ENCODE results near the gene PPCDC.

Gene PPCDC

GRCh38 chr15:75008629-75009326, 14.6 kb upstream of the PPCDC start:
- no peak for DNase-seq (ENCODE audit: low read depth in 2 of 2)

DNA sequence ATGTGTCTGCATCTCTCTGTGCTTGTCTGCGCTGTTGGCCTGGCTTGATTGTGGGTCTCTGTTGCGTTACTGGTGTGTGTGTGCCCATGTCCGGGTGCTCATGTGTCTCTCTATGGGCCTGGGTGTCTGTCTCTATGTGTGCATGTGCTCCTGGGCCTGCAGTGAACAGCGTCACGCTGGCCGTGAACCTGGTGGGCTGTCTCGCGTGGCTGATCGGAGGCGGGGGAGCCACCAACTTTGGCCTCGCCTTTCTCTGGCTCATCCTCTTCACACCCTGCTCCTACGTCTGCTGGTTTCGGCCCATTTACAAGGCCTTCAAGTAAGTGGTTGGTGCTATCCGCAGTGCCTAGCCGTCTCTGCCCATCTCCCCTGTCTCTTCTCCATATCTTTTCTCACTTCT, 7.0 kb upstream of the PPCDC start:
- no peak for DNase-seq (ENCODE audit: low read depth in 2 of 2)

DNA sequence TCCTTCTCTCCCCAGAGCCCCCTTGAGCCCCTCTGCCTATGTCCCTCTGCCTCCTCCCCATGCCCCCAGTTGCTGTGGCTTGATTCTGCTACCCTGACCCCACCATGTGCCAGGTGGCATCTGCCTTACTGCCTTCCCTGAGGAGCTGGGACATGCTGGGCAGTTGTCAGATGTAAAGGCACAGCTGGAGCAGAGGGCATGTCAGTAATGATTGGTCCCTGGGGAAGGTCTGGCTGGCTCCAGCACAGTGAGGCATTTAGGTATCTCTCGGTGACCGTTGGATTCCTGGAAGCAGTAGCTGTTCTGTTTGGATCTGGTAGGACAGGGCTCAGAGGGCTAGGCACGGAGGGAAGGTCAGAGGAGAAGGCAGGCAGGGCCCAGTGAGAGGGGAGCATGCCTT, 3.5 kb upstream of the PPCDC start:
- no peak for DNase-seq (ENCODE audit: low read depth in 2 of 2)

DNA sequence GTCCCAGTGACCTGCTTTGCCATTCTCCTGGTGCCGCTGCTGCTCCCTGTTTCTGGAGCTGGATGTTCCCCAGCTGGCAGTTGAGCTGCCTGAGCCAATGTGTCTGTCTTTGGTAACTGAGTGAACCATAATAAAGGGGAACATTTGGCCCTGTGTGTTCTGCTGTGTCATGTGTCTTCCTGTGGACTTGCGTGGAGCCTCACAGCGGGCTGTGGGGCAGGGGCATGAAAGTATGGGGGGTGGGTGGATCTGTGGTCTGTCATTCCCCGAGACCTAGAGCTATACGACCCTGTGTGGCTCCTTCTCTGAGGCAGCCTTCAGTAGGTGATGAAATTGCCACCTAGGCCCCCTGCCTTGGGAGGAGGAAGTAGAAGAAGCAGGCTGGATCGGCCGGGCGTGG, 2.0 kb upstream of the PPCDC start:
- no peak for DNase-seq (ENCODE audit: low read depth in 2 of 2)

GRCh38 chr15:75022783-75023180, 608 bp upstream of the PPCDC start:
- DNase-seq (ENCODE audit: low read depth in 2 of 2) = no peak

DNA sequence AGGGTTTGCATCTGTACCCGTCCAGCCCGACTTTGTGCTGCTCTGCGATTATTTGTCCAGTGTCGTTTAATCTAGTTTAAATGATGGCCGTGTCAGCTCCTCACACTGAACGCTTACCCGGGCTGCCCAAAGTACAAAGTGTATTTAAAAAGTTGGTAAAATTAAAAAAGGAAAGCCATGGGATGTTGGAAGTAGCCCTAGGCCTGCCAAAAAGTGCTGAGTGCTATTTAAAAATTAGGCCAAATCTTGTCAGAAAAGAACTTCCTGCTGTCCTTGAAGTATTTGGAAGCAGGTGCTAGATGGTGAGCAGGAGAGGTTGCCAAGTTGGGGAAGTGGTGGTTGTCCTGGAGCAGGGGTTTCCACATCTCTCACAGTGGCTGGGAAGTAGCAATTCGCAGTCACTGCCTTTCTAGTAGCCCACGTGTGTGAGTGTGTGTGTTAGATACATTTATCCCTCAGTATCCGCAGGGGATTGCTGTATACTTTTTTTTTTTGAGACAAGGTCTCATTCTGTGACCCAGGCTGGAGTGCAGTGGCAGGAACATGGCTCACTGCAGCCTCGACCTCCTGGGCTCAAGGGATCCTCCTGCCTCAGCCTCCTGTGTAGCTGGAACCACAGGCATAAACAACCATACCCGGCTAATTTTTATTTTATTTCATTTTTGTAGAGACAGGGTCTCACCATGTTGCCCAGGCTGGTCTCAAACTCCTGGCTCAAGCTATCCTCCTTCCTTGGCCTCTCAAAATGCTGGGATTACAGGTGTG, 664 bp downstream of the PPCDC start:
- no peak for DNase-seq (ENCODE audit: low read depth in 2 of 2)

- DNase-seq (ENCODE audit: low read depth in 2 of 2) = no peak
These were observed 1.7 kb downstream of the PPCDC start for GRCh38 chr15:75025107-75025506.

DNA sequence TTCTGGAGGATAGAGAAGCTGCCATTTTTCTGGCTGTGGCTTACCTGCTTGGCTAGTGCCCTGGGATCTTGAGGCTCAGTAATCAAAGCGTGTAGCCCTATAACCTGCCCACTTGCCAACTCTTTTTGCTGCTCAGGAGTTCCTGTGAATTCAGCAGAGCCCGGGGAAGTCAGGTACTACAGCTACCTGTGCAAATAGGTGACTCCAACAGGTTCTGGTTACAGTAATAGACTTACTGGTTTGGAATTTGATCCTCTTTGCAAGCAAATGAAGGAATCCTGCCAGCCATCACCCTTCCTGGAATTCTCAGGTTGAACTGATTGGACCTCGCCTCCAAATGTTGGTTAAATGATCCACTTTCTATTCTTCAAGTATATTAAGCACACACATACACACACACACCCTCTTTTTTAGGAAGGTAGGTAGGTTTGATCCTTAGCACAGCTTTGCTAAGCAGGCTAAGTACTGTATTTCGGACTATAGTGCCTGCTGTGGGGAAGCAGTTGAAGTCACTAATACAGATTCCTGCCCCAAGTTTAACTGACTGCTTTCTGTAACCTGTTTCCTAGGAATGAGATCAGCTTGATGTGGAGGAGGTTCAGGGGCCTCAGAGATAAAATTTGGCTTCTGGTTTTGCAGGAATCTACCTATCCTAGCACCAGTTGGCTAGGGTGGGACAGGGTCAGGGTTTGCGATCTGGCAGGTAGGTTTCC, 2.3 kb downstream of the PPCDC start:
- no peak for DNase-seq (ENCODE audit: low read depth in 2 of 2)

DNA sequence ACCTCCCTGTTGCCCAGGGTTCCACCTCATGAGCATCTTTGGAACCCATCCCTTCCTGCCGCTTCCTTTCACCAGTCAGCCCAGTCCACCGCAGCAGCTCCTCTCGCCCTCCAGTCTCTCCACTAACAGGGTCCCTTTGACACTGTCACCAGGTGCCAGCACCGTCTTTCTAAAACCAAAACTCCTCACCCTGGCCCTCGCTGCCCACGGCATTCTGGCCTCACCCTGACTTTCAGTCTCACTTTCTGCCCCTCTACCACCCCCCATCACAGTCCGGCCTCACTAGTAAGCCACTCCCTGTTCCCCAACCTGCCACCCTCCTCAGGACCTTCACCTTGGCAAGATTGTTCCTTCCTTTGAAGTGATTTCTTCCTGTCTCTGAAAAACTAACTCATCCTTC, 4.2 kb downstream of the PPCDC start:
- no peak for DNase-seq (ENCODE audit: low read depth in 2 of 2)

- no peak for DNase-seq (ENCODE audit: low read depth in 2 of 2)
These were observed 5.6 kb downstream of the PPCDC start for GRCh38 chr15:75028991-75029377.

DNA sequence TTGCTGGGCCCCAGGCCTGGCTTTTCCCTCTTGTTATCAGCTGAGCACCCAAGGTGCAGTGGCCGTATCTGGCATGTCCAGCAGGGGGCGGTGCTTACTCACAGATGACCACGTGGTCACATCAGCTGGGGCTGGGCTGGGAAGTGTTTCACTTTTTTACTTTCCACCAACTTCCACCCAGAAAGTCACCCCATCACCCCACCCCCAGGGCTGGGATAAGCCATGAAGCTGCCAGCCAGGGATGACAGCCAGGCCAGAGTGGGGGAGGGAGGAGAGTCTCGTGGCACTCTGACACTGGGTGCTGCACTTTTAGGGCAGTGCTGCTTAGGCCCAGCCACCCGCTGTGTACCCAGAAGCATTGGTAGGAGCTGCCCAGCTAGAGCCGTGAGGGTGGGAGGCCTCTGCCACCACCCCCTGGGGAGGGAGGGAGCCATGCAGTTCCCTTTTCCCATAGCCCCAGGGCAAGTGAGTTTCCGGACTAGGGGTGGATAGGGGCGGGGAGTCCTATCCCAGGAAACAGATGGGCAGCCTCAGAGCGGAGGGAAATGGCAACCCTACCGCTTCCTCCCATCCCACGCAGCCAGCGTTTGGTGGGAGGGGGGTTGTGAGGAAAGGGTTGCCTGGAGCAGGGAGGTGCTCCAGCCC, 6.1 kb downstream of the PPCDC start:
- DNase-seq (ENCODE audit: low read depth in 2 of 2) = peak; percentile 70 to 89

GRCh38 chr15:75030023-75030413, 6.6 kb downstream of the PPCDC start:
- no peak for DNase-seq (ENCODE audit: low read depth in 2 of 2)

- no peak for DNase-seq (ENCODE audit: low read depth in 2 of 2)
These were observed 7.0 kb downstream of the PPCDC start for GRCh38 chr15:75030424-75030823.

DNA sequence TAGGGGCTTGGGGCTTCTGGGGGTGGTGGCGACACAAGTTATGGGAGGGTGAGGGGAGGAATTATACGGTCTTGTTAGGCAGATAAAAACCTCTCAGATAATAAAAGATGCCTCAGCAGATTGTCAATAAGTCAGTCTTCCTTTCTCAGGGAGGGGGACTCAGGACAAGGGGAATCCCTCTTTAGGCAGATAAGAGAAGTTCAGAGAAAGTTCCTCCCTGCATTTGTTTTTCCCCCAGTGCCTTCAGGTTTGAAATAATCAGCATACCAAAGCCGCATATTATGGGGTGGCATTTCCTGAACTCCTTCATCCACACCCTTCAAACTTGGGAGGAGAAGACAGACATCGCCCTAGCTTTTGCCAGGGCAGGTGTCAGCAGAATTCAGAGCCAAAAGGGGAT, 8.5 kb downstream of the PPCDC start:
- no peak for DNase-seq (ENCODE audit: low read depth in 2 of 2)

GRCh38 chr15:75032395-75032794, 9.0 kb downstream of the PPCDC start:
- DNase-seq (ENCODE audit: low read depth in 2 of 2) = no peak

- DNase-seq (ENCODE audit: low read depth in 2 of 2) = no peak
These were observed 10.4 kb downstream of the PPCDC start for GRCh38 chr15:75033809-75034208.

- no peak for DNase-seq (ENCODE audit: low read depth in 2 of 2)
These were observed 11.2 kb downstream of the PPCDC start for GRCh38 chr15:75034615-75035014.

DNA sequence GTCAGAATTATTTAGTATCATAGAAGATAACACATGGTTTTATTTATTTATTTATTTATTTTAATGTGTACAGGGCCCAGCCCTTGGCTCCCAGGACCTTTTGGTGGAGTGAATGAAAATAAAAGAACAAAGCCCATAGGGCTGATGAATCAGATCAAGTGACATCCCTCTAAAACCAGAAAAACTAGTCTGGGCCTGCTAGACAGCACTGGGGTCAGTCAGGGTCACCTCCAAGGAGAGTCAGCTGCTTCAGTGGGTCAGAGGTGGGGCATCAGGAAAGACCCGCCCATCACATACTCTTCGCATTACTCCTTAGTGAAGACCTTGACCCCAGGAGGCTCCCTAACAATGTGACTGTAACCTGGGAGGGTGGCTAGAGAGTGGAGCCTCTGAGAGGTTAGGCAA, 12.8 kb downstream of the PPCDC start:
- DNase-seq (ENCODE audit: low read depth in 2 of 2) = no peak

DNA sequence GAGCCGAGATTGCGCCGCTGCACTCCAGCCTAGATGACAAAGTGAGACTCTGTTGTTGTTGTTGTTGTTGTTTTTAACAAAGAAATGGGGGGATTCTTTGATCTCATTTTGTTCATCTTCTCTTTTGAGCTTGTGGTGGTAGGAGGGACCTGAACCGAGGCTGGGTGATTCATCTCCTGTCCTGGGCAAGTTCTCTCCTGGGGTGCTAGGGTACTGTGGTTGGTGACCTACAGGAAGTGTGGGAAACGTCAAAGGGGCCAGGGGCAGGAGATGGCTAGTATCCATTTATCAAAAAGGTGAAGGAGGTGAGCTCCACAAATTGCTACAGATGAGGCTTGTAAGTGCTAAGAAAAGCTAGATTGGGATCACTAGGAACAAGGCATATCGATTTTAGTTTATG, 14.3 kb downstream of the PPCDC start:
- no peak for DNase-seq (ENCODE audit: low read depth in 2 of 2)

DNA sequence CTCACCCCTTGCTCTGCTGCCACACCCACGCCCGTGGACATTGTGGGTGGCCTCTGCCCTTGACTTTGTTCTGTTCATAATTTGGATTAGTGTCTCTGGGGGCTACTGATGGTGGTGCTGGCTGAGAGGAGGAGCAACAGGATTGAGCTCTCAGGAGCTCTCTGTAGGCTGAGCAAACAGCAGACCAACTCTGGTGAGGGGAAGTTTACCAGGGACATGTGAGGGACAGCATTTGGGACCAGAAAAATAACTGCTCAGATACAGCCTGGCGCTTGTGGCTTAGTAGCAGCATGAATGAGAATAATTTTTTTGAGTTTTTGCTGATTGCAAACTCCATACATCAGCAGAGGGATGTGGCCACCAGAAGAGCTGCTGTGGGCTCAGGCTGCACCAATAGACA, 14.8 kb downstream of the PPCDC start:
- DNase-seq (ENCODE audit: low read depth in 2 of 2) = no peak

DNA sequence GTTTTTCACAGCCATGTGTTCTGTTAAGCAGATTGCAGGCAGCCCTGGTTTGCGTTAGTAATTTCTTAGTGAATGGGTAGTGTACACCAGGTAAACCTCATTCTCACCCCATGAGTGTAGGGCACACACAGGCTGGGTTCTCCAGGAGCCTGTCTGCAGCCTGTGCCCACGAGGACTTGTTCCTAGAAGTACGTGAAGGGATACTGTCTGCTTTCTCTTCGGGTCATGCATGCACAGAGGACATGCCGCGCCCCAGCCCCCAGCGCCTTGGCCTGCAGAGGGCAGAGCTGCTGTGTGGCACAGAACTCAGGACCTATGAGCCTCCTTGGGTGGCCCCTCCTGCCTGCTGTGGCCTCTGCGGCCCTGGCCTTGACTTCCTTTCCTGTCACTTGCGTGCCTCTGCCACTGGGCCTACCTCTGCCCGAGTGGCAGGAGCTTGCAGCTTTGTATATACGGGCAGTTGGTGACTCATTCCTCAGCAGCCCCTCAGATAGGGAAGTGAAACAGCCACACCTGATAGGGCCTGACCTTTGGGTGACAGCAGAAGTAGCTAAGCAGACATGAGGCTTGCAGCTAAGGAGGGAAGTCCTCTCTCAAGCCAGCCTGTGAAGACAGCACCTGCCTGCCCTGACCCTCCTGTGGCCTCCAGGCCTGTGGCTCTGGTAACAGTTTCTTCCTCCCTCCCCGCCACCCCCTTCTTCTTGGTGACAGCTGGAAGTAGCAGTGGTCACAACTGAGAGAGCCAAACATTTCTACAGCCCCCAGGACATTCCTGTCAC, 19.5 kb downstream of the PPCDC start:
- peak in 1 of 2 experiments; percentile 28 for DNase-seq (ENCODE audit: low read depth in 2 of 2)
